WTC11 (cell line): ENCODE results near the gene TDRKH. TPM values are rescaled to one million over a fixed set of nuclear protein-coding genes. Genes with fewer than 3 reads are reported as not detected.

Source experiments
- ATAC-seq: fragments of 200-7000 bp; cut with Tn5 transposase; 2 replicates; pipeline ENCODE4 v1.10.0; 2021; ENCODE audit warnings: mild to moderate bottlenecking, moderate library complexity
- CTCF ChIA-PET: fragments of 300-600 bp; sonication (Branson Sonifier 250); formaldehyde crosslinking; loops from one replicate; lab custom pipeline; 2021; ENCODE audit warnings: antibody characterized with exemption; lab: Charles Lee
- POLR2A ChIA-PET: fragments of 350-600 bp; sonication (Branson Sonifier 250); formaldehyde crosslinking; loops from one replicate; lab custom pipeline; 2021; ENCODE audit warnings: antibody characterized with exemption; lab: Charles Lee
- DNase-seq: peaks from one replicate; pipeline ENCODE4 v3.0.0; 2021; ENCODE audit warnings: low spot score
- H3K27ac Mint-ChIP-seq: 2 replicates; pipeline ENCODE4 v1.8.0; 2021; ENCODE audit warnings: mixed read lengths
- H3K27me3 Mint-ChIP-seq: 2 replicates; pipeline ENCODE4 v1.8.0; 2021; ENCODE audit warnings: low read depth, mild to moderate bottlenecking, moderate library complexity, mixed read lengths
- H3K36me3 Mint-ChIP-seq: 2 replicates; pipeline ENCODE4 v1.8.0; 2021; ENCODE audit warnings: mixed read lengths
- H3K4me1 Mint-ChIP-seq: 2 replicates; pipeline ENCODE4 v1.8.0; 2022; ENCODE audit warnings: mixed read lengths
- H3K4me3 Mint-ChIP-seq: 2 replicates; pipeline ENCODE4 v1.8.0; 2021; ENCODE audit warnings: mild to moderate bottlenecking, moderate library complexity, mixed read lengths
- H3K9me3 Mint-ChIP-seq: 2 replicates; pipeline ENCODE4 v1.8.0; 2021; ENCODE audit warnings: mixed read lengths
- CBFB ChIP-seq: sonication (generic); formaldehyde crosslinking; IDR thresholded peaks from 2 replicates; pipeline ENCODE4 v1.8.1; 2022; ENCODE audit warnings: mild to moderate bottlenecking, low read depth, missing genetic modification reagents
- CREB1 ChIP-seq: sonication (generic); formaldehyde crosslinking; IDR thresholded peaks from 2 replicates; pipeline ENCODE4 v1.8.0; 2023; ENCODE audit warnings: mild to moderate bottlenecking, missing genetic modification reagents
- EMX1 ChIP-seq: fragments of 250-450 bp; sonication (Bioruptor Pico); IDR thresholded peaks from 2 replicates; pipeline ENCODE4 v1.8.0; 2021; ENCODE audit warnings: mild to moderate bottlenecking
- KAT7 ChIP-seq: sonication (generic); formaldehyde crosslinking; IDR thresholded peaks from 2 replicates; pipeline ENCODE4 v1.8.1; 2023; ENCODE audit warnings: missing genetic modification reagents, mild to moderate bottlenecking, borderline replicate concordance
- NFYB ChIP-seq: sonication (generic); formaldehyde crosslinking; conservative IDR thresholded peaks from 2 replicates; pipeline ENCODE4 v1.8.0; 2022; ENCODE audit warnings: low read depth, missing genetic modification reagents
- NR1H2 ChIP-seq: sonication (generic); formaldehyde crosslinking; IDR thresholded peaks from 2 replicates; pipeline ENCODE4 v1.9.0; 2021; ENCODE audit warnings: mild to moderate bottlenecking, moderate library complexity, missing genetic modification reagents
- NR3C1 ChIP-seq: sonication (generic); formaldehyde crosslinking; conservative IDR thresholded peaks from 2 replicates; pipeline ENCODE4 v1.8.1; 2023; ENCODE audit warnings: low read depth, mild to moderate bottlenecking, missing genetic modification reagents
- SOX15 ChIP-seq: fragments of 250-450 bp; sonication (Bioruptor Pico); IDR thresholded peaks from 2 replicates; pipeline ENCODE4 v1.9.0; 2021; ENCODE audit warnings: mild to moderate bottlenecking
- SP1 ChIP-seq: sonication (generic); formaldehyde crosslinking; conservative IDR thresholded peaks from 2 replicates; pipeline ENCODE4 v1.8.1; 2022; ENCODE audit warnings: missing genetic modification reagents
- TCF7 ChIP-seq: sonication (generic); formaldehyde crosslinking; IDR thresholded peaks from 2 replicates; pipeline ENCODE4 v1.8.0; 2022; ENCODE audit warnings: mild to moderate bottlenecking, low read depth, missing genetic modification reagents, moderate library complexity
- ZNF423 ChIP-seq: fragments of 250-450 bp; sonication (Bioruptor Pico); IDR thresholded peaks from 2 replicates; pipeline ENCODE4 v2.1.2; 2022; ENCODE audit warnings: mild to moderate bottlenecking, moderate library complexity
- total RNA-seq: library from RNA; stranded (reverse); gene quantifications from 3 replicates; pipeline ENCODE4 v1.2.3, GENCODE V29; 2021
- TF ChIP-seq, protein P1 (sequence below): sonication (generic); formaldehyde crosslinking; IDR thresholded peaks from 2 replicates; pipeline ENCODE4 v1.8.0; 2022; ENCODE audit warnings: missing genetic modification reagents
- TF ChIP-seq, protein P2 (sequence below): sonication (generic); formaldehyde crosslinking; IDR thresholded peaks from 2 replicates; pipeline ENCODE4 v1.8.0; 2022; ENCODE audit warnings: mild to moderate bottlenecking, missing genetic modification reagents
- TF ChIP-seq, protein P3 (sequence below): sonication (generic); formaldehyde crosslinking; IDR thresholded peaks from 2 replicates; pipeline ENCODE4 v1.8.0; 2022; ENCODE audit warnings: mild to moderate bottlenecking, missing genetic modification reagents
- TF ChIP-seq, protein P4 (sequence below): sonication (generic); formaldehyde crosslinking; IDR thresholded peaks from 2 replicates; pipeline ENCODE4 v1.8.1; 2022; ENCODE audit warnings: missing genetic modification reagents, borderline replicate concordance
- TF ChIP-seq, protein P5 (sequence below): sonication (generic); formaldehyde crosslinking; IDR thresholded peaks from 2 replicates; pipeline ENCODE4 v1.8.0; 2022; ENCODE audit warnings: mild to moderate bottlenecking, missing genetic modification reagents
- TF ChIP-seq, protein P6 (sequence below): sonication (generic); formaldehyde crosslinking; IDR thresholded peaks from 2 replicates; pipeline ENCODE4 v1.8.1; 2023; ENCODE audit warnings: mild to moderate bottlenecking, missing genetic modification reagents, moderate library complexity
- TF ChIP-seq, protein P7 (sequence below): sonication (generic); formaldehyde crosslinking; IDR thresholded peaks from 2 replicates; pipeline ENCODE4 v1.8.0; 2022; ENCODE audit warnings: mild to moderate bottlenecking, missing genetic modification reagents

Gene TDRKH
- total RNA-seq, 1 experiment from 2014 or later = 21.8 TPM

DNA sequence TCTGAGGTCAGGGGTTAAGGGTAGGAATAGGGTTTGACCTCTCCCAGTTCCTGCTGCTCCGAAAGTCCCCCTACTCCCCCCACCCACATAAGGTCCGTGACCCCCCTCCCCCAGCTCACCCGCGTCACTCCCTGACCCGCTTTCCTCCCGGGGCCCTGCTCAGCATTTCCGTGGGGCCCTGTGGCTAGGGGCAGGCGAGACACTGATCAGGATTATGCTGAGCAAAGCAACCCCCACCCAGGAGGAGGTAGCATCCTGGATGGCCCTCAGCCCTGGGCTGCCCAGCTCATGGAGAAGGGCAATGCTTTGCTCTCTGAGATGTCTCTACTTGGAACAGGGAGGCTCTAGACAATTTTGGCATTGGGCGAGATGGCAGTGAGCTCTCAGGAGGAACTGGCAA is 37.6 kb upstream of the TDRKH start (continued):
- TF ChIP-seq, protein P1, sequence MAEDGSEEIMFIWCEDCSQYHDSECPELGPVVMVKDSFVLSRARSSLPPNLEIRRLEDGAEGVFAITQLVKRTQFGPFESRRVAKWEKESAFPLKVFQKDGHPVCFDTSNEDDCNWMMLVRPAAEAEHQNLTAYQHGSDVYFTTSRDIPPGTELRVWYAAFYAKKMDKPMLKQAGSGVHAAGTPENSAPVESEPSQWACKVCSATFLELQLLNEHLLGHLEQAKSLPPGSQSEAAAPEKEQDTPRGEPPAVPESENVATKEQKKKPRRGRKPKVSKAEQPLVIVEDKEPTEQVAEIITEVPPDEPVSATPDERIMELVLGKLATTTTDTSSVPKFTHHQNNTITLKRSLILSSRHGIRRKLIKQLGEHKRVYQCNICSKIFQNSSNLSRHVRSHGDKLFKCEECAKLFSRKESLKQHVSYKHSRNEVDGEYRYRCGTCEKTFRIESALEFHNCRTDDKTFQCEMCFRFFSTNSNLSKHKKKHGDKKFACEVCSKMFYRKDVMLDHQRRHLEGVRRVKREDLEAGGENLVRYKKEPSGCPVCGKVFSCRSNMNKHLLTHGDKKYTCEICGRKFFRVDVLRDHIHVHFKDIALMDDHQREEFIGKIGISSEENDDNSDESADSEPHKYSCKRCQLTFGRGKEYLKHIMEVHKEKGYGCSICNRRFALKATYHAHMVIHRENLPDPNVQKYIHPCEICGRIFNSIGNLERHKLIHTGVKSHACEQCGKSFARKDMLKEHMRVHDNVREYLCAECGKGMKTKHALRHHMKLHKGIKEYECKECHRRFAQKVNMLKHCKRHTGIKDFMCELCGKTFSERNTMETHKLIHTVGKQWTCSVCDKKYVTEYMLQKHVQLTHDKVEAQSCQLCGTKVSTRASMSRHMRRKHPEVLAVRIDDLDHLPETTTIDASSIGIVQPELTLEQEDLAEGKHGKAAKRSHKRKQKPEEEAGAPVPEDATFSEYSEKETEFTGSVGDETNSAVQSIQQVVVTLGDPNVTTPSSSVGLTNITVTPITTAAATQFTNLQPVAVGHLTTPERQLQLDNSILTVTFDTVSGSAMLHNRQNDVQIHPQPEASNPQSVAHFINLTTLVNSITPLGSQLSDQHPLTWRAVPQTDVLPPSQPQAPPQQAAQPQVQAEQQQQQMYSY (CRISPR knock-in tag) = no peak
- TF ChIP-seq NR1H2 = no peak

DNA sequence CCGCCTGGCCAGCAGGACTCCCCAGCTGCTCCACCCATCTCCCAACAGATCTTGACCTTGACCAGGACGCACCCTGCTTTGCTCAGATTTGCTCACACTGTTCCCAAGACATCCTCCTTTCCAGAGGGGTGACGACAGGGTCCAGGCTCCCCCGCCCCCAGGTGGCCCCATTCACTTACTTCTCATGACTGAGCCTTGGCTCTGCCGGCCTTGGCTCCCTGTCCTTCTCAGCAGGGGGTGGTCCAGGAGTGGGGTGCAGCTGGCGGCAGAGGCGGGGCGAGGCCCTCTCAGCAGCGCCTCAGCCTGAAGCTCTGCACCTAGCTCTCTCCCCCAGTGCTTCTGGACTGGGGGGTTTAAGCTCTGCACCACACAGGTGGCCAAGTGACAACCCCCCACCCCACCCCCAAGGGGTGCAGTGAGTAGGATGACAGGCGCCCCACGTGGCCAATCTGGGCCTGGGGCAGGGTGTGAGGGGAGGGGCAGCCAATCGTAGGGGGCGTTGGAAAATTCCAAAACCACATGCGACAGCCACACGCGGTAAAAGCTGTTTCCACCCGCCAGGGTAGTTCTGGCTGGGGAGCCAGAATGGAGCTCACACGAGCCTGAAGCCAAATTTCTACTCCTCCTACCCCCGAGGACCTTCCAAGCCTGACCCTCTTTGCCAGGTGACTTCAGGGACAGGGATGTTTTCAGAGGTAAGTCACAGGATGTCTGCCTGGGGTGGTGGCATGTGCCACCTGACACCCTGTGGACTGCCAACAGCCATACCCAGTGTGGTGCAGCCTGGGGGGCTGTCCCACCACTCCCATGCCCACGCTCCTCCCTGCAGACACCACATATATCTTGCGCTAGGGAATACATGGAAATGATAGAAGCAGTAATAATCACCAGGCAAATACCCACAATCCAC is 35.7 kb upstream of the TDRKH start:
- ATAC-seq (peak; percentile 38), DNase-seq (peak; percentile 55)

DNA sequence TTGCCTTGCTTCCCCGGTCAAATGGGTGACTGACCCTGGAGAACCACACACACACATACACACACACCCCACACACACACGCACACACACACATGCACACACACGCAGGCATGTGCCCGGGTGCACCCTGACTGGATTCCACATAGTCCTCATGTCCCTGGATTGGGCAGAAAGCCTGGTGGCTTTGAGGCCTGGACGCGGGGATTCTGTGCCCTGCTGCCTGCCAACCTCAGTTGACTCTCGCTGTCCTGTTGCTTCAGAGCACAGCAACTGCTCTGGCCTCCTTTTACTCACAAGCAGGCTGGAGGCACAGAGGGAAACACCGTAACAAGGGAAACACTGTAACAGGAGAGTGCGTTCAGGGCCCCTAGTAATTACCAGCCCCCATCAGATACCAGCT is 34.9 kb upstream of the TDRKH start:
- no peaks in the 10 kb centered on the region for H3K9me3 Mint-ChIP-seq
- peaks cover 41% of the 10 kb centered on the region for H3K4me1 Mint-ChIP-seq
- H3K4me3 Mint-ChIP-seq = no peak overlapping the region
- DNase-seq = no peak
- no peak for ATAC-seq
- no peaks in the 10 kb centered on the region for H3K36me3 Mint-ChIP-seq
- H3K27ac Mint-ChIP-seq = no peak overlapping the region
- ChIA-PET CTCF (interaction anchor here (1.3 to 2.6 kb wide), 5 partner anchors 11 to 108 kb away, joined by 4 to 15 read pairs (median 6); partner anchors contain the start of genes C2CD4D and CELF3), POLR2A (no interaction called here)
- H3K27me3 Mint-ChIP-seq = peaks cover 6% of the 10 kb centered on the region; the same call in 1 of the 2 replicates
- TF ChIP-seq CREB1 (CRISPR knock-in tag) (no peak), CBFB (no peak), SOX15 (CRISPR knock-in tag) (no peak), SP1 (CRISPR knock-in tag) (no peak), TCF7 (CRISPR knock-in tag) (no peak), KAT7 (CRISPR knock-in tag) (no peak)
- TF ChIP-seq, protein P2, sequence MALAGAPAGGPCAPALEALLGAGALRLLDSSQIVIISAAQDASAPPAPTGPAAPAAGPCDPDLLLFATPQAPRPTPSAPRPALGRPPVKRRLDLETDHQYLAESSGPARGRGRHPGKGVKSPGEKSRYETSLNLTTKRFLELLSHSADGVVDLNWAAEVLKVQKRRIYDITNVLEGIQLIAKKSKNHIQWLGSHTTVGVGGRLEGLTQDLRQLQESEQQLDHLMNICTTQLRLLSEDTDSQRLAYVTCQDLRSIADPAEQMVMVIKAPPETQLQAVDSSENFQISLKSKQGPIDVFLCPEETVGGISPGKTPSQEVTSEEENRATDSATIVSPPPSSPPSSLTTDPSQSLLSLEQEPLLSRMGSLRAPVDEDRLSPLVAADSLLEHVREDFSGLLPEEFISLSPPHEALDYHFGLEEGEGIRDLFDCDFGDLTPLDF (CRISPR knock-in tag) = no peak
- TF ChIP-seq, protein P3, sequence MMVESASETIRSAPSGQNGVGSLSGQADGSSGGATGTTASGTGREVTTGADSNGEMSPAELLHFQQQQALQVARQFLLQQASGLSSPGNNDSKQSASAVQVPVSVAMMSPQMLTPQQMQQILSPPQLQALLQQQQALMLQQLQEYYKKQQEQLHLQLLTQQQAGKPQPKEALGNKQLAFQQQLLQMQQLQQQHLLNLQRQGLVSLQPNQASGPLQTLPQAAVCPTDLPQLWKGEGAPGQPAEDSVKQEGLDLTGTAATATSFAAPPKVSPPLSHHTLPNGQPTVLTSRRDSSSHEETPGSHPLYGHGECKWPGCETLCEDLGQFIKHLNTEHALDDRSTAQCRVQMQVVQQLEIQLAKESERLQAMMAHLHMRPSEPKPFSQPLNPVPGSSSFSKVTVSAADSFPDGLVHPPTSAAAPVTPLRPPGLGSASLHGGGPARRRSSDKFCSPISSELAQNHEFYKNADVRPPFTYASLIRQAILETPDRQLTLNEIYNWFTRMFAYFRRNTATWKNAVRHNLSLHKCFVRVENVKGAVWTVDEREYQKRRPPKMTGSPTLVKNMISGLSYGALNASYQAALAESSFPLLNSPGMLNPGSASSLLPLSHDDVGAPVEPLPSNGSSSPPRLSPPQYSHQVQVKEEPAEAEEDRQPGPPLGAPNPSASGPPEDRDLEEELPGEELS (CRISPR knock-in tag) = no peak
- TF ChIP-seq, protein P4, sequence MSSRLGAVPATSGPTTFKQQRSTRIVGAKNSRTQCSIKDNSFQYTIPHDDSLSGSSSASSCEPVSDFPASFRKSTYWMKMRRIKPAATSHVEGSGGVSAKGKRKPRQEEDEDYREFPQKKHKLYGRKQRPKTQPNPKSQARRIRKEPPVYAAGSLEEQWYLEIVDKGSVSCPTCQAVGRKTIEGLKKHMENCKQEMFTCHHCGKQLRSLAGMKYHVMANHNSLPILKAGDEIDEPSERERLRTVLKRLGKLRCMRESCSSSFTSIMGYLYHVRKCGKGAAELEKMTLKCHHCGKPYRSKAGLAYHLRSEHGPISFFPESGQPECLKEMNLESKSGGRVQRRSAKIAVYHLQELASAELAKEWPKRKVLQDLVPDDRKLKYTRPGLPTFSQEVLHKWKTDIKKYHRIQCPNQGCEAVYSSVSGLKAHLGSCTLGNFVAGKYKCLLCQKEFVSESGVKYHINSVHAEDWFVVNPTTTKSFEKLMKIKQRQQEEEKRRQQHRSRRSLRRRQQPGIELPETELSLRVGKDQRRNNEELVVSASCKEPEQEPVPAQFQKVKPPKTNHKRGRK (CRISPR knock-in tag) = no peak

More for the DNA sequence above, 35.7 kb upstream of the TDRKH start:
- POLR2A ChIA-PET = no interaction called here
- peak overlapping the region; percentile 24 for H3K4me3 Mint-ChIP-seq
- TF ChIP-seq, protein P5, sequence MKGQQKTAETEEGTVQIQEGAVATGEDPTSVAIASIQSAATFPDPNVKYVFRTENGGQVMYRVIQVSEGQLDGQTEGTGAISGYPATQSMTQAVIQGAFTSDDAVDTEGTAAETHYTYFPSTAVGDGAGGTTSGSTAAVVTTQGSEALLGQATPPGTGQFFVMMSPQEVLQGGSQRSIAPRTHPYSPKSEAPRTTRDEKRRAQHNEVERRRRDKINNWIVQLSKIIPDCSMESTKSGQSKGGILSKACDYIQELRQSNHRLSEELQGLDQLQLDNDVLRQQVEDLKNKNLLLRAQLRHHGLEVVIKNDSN (CRISPR knock-in tag) = peak; percentile 51; the same call in 1 of the 2 replicates
- TF ChIP-seq EMX1 (CRISPR knock-in tag) (no peak), NFYB (CRISPR knock-in tag) (peak; percentile 76), ZNF423 (CRISPR knock-in tag) (peak; percentile 69), NR3C1 (CRISPR knock-in tag) (no peak)
- TF ChIP-seq, protein P6, sequence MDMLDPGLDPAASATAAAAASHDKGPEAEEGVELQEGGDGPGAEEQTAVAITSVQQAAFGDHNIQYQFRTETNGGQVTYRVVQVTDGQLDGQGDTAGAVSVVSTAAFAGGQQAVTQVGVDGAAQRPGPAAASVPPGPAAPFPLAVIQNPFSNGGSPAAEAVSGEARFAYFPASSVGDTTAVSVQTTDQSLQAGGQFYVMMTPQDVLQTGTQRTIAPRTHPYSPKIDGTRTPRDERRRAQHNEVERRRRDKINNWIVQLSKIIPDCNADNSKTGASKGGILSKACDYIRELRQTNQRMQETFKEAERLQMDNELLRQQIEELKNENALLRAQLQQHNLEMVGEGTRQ (CRISPR knock-in tag) = peak; percentile 74
- TF ChIP-seq, protein P7, sequence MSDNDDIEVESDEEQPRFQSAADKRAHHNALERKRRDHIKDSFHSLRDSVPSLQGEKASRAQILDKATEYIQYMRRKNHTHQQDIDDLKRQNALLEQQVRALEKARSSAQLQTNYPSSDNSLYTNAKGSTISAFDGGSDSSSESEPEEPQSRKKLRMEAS = peak; percentile 56; the same call in 1 of the 2 replicates
- TF ChIP-seq, all 79 proteins: peak for 5
- H3K27me3 Mint-ChIP-seq = peaks cover 6% of the 10 kb centered on the region; the same call in 1 of the 2 replicates
- no peak overlapping the region for H3K27ac Mint-ChIP-seq
- no peaks in the 10 kb centered on the region for H3K36me3 Mint-ChIP-seq
- peaks cover 47% of the 10 kb centered on the region for H3K4me1 Mint-ChIP-seq
- CTCF ChIA-PET = interaction anchor here (0.6 to 2.6 kb wide), 9 partner anchors 10 to 396 kb away, joined by 3 to 15 read pairs (median 4); partner anchors contain the start of genes C2CD4D, CELF3 and TDRKH
- H3K9me3 Mint-ChIP-seq = no peaks in the 10 kb centered on the region
